HepG2 (cell line): Measurements from ENCODE around the gene IQCH. TPM values are rescaled to one million over a fixed set of nuclear protein-coding genes. Genes with fewer than 3 reads are reported as not detected.

Source experiments
- CHD4 ChIP-seq: fragments of 200-600 bp; sonication (generic); IDR thresholded peaks from 2 replicates; pipeline ENCODE4 v1.7.0; 2017; ENCODE audit warnings: mild to moderate bottlenecking, low read length, borderline replicate concordance
- HINFP ChIP-seq: sonication (generic); formaldehyde crosslinking; IDR thresholded peaks from 2 replicates; pipeline ENCODE4 v1.4.0; 2020; ENCODE audit warnings: low read depth, mild to moderate bottlenecking, missing genetic modification reagents
- ZNF850 ChIP-seq: sonication (generic); formaldehyde crosslinking; conservative IDR thresholded peaks from 2 replicates; pipeline ENCODE4 v1.9.0; 2021; ENCODE audit warnings: mild to moderate bottlenecking, missing genetic modification reagents
- ZSCAN20 ChIP-seq: sonication (generic); formaldehyde crosslinking; IDR thresholded peaks from 2 replicates; pipeline ENCODE4 v1.4.0; 2020; ENCODE audit warnings: missing genetic modification reagents, mild to moderate bottlenecking, borderline replicate concordance
- polyA plus RNA-seq, 8 experiments: library from polyadenylated mRNA; depleted of rRNA in 3 of 8; stranded (reverse) in 7 of 8; unstranded in 1 of 8; fragments of >200 nt; fragmentation: Illumina TruSeq in 4 of 8; extraction: Trizol in 4 of 8; gene quantifications; 2 replicates each; pipeline versions ENCODE4 v1.2.1 to v1.2.3, GENCODE V29; 2011 to 2016; ENCODE audit warnings: low read depth in 4 of 8, missing spikeins in 1 of 8, mixed read lengths in 1 of 8; ENCODE audit not compliant: insufficient read depth in 1 of 8
- total RNA-seq, 5 experiments: library from RNA; depleted of rRNA; stranded (reverse); fragments of >200 nt; fragmentation: Illumina TruSeq; extraction: Trizol; gene quantifications; 2 replicates each; pipeline ENCODE4 v1.2.3, GENCODE V29; 2016; ENCODE audit warnings: low read depth in 1 of 5
- TF ChIP-seq, protein P1 (sequence below): IDR thresholded peaks from 2 replicates; pipeline ENCODE4 v1.4.0; 2020; ENCODE audit warnings: mild to moderate bottlenecking, missing genetic modification reagents
- TF ChIP-seq, protein P2 (sequence below): IDR thresholded peaks from 2 replicates; pipeline ENCODE4 v1.6.1; 2016; ENCODE audit warnings: missing compliant biosample characterization, missing genetic modification reagents, borderline replicate concordance

Gene IQCH
- total and polyA plus RNA-seq, 2 of the 13 experiments (the other 11 are each of a cell fraction or from before 2014, with no cell fraction given) = 0.16 to 0.55 TPM

DNA sequence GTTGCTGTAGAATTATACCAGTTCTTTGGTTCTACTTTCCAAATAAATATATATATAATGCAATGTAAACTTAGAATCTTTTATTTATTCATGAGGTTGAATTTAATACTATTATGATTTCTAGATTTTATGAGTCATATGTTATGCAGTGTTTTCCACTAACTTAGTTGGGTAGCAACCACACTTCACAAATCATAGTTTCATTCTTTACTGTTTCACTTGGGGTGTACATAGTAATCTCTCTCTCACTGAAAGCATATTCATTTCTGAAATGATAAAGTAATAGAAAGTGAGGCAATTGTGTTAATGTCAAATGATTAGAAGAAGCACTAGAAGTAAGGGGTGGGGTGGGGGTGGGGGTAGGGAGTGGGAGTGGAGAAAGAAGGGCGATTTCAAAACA, 52.6 kb downstream of the IQCH start (continued):
- TF ChIP-seq, protein P1, sequence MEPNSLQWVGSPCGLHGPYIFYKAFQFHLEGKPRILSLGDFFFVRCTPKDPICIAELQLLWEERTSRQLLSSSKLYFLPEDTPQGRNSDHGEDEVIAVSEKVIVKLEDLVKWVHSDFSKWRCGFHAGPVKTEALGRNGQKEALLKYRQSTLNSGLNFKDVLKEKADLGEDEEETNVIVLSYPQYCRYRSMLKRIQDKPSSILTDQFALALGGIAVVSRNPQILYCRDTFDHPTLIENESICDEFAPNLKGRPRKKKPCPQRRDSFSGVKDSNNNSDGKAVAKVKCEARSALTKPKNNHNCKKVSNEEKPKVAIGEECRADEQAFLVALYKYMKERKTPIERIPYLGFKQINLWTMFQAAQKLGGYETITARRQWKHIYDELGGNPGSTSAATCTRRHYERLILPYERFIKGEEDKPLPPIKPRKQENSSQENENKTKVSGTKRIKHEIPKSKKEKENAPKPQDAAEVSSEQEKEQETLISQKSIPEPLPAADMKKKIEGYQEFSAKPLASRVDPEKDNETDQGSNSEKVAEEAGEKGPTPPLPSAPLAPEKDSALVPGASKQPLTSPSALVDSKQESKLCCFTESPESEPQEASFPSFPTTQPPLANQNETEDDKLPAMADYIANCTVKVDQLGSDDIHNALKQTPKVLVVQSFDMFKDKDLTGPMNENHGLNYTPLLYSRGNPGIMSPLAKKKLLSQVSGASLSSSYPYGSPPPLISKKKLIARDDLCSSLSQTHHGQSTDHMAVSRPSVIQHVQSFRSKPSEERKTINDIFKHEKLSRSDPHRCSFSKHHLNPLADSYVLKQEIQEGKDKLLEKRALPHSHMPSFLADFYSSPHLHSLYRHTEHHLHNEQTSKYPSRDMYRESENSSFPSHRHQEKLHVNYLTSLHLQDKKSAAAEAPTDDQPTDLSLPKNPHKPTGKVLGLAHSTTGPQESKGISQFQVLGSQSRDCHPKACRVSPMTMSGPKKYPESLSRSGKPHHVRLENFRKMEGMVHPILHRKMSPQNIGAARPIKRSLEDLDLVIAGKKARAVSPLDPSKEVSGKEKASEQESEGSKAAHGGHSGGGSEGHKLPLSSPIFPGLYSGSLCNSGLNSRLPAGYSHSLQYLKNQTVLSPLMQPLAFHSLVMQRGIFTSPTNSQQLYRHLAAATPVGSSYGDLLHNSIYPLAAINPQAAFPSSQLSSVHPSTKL (CRISPR knock-in tag) = no peak
- TF ChIP-seq ZNF850 (CRISPR knock-in tag) = no peak
- TF ChIP-seq, protein P2, sequence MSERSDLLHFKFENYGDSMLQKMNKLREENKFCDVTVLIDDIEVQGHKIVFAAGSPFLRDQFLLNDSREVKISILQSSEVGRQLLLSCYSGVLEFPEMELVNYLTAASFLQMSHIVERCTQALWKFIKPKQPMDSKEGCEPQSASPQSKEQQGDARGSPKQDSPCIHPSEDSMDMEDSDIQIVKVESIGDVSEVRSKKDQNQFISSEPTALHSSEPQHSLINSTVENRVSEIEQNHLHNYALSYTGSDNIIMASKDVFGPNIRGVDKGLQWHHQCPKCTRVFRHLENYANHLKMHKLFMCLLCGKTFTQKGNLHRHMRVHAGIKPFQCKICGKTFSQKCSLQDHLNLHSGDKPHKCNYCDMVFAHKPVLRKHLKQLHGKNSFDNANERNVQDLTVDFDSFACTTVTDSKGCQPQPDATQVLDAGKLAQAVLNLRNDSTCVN (CRISPR knock-in tag) = no peak
- no peak for TF ChIP-seq ZSCAN20
- TF ChIP-seq HINFP (CRISPR knock-in tag) = no peak
- TF ChIP-seq CHD4 = no peak
